Mucosa of stomach (tissue), 1 donor: ENCODE data around the gene GPR153.

Experiments used
- H3K27me3 ChIP-seq: one replicate; pipeline ENCODE4 v1.7.0; 2013; ENCODE audit warnings: mild to moderate bottlenecking, low read length; ENCODE audit not compliant: control insufficient read depth, insufficient read depth
- H3K36me3 ChIP-seq: one replicate; pipeline ENCODE4 v1.7.0; 2013; ENCODE audit warnings: low read length; ENCODE audit not compliant: control insufficient read depth, insufficient read depth
- H3K4me1 ChIP-seq: one replicate; pipeline ENCODE4 v1.7.0; 2013; ENCODE audit warnings: mild to moderate bottlenecking, low read length; ENCODE audit not compliant: control insufficient read depth, insufficient read depth
- H3K4me3 ChIP-seq: one replicate; pipeline ENCODE4 v1.7.0; 2013; ENCODE audit warnings: low read length
- H3K9ac ChIP-seq: one replicate; pipeline ENCODE4 v1.7.0; 2013; ENCODE audit warnings: mild to moderate bottlenecking, low read length, moderate library complexity
- H3K9me3 ChIP-seq: one replicate; pipeline ENCODE4 v1.7.0; 2013; ENCODE audit warnings: mild to moderate bottlenecking, low read length, moderate library complexity; ENCODE audit not compliant: control insufficient read depth
- donor health status: Pancreatic carcinoma.

Gene GPR153

DNA sequence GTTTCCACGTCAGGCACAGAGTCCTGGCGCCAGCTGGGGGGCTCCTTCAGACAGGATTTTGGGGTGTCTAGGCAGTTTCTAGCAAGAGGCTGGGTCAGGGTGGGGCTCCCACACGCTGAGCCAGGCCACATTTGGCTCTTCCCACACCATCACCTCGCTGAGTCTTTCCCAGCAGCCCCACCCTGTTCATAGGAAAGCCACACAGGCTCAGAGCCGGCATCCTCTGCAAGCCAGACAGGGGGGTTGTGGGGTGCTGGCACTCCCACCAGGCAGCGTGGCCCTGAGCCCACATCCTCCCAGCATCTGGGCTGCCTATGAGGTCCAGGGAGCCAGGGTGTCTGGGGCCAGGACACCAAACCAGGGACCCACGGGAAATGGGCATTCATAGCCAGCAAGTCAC lies 2.8 kb upstream of the GPR153 start:
- no peak overlapping the region for H3K9ac ChIP-seq
- peaks cover 18% of the 10 kb centered on the region for H3K27me3 ChIP-seq
- no peak overlapping the region for H3K4me3 ChIP-seq
- no peaks in the 10 kb centered on the region for H3K9me3 ChIP-seq
- peaks cover 9% of the 10 kb centered on the region for H3K4me1 ChIP-seq
- H3K36me3 ChIP-seq = no peaks in the 10 kb centered on the region

DNA sequence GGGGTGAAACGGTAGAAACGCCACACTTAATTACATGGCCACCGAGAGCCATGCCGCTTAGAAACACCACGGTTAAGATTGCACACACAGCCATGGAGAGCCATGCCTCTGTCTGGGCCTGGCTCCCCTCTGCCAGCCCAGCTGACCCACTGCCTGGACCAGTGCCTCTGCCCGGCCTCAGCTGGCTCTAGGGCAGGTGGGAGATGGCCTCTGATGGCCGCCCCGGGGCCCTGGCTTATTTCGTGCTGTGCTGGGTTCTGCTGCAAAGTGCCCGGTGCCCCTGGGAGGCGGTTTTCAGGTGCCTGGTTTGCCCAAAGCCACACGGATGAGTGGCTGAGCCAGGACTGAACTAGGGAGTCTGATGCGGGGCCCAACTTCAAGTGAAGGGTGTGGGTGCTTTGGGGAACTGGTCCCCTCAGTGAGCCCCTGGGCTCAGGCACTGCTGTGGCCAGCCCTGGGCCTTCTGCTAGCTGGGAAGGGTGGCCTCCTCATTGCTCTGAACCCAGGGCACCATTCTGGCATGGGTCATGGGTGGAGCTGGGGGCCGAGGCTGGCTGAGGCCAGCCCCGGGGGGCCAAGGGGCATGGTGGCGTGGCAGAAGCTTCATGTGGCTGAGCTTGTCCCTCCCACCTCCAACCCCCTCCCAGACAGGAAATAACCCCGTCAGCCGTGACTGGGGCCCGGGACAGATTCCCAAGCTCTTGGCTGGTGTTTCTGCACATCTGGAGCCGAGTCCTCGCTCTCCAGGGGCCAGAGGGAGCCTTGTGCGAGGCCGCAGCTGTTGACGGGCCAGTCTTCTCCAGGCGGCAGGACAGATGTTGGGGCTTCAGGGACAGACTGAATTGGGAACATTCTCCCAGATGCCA lies 1.9 kb upstream of the GPR153 start:
- Histone ChIP-seq H3K36me3 (no peaks in the 10 kb centered on the region), H3K27me3 (peaks cover 18% of the 10 kb centered on the region), H3K9me3 (no peaks in the 10 kb centered on the region), H3K9ac (no peak overlapping the region), H3K4me1 (peaks cover 9% of the 10 kb centered on the region), H3K4me3 (no peak overlapping the region)

DNA sequence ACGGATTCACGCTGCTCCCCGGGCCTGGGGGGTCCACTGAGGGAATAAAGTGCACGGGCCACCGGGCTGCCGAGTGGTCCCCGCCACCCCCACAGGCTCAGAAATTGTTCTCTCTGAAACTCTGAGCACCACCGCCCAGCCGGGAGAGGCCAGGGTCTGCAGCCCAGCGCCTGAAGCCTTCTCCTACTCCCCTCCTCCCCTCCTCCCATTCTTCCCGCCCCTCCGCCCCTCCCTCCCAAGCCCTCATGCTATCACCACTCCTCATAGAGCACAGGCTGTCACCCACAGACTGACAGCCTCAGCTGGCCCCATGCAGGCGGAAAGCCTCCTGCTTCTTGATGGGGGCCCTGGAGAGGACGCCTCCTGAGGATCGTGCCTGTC lies 707 bp upstream of the GPR153 start:
- Histone ChIP-seq H3K27me3 (peaks cover 18% of the 10 kb centered on the region), H3K36me3 (no peaks in the 10 kb centered on the region), H3K9me3 (no peaks in the 10 kb centered on the region), H3K4me3 (no peak overlapping the region), H3K4me1 (peaks cover 9% of the 10 kb centered on the region), H3K9ac (no peak overlapping the region)

DNA sequence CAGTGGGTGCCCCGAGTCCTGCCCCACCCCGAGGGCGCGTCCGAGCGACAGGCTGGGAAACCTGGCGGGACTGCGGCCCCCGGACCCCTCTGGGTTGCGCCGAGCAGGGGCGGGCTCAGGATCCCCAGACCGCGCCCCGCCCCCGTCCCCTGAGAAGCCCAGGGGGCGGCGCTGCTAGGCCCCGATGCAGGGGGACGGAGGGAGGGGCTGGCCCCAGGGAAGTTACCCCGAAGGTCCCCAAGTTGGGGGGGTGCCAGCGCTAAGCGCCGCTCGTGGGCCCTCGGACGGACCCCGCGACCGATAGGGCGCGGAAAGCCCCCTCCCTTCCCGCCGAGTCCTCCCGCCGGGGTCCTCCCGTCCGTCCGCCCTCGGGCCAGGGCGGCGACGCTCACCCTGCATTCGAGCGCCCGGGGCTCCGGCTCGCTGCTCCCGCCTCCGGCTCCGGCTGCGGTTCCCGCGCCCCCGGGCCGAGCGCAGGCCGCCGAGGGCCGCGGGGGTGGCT lies 414 bp downstream of the GPR153 start:
- Histone ChIP-seq H3K4me3 (no peak overlapping the region), H3K4me1 (peaks cover 9% of the 10 kb centered on the region), H3K9me3 (no peaks in the 10 kb centered on the region), H3K36me3 (no peaks in the 10 kb centered on the region), H3K27me3 (peaks cover 18% of the 10 kb centered on the region), H3K9ac (no peak overlapping the region)

DNA sequence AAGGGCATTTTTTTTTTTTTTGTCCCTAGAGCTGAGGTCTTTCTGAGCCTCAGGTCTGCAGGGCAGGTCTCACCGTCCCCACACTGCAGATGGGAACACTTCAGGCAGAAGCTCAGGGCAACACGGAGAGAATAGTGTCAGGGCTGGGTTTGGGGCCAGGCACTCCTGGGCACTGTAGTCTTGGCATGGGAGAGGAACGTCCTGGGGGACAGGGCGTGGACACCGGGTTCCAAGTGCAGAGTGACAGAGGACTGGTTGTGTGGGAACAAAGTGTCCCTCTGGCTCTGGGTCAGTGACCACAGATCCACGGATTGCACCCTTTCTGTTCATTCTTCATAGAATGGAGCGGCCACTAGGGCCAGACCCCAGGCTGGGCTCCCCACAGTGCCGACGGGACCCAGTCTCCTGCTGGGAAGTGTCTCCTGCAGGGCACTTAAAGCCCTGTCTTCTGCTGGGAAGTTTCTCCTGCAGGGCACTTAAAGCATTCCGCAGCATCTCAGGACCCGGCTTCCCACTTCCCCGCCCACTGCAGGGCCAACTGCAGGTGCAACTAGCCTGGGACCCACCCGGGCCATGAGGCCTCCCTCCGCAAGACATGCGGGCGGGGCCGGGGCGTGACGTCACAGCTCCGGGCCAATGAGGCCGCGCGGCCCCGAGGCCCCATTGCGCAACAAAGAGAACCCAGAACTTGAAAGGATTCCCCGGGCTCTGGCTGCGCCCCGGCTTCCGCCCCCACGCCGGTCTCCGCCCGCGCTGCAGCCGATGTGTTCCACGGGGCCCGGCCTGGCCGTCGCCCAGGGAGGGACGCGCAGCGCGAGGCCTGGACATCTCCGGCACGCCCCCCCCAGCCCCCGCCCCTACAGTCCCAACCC lies 1.2 kb downstream of the GPR153 start:
- no peak overlapping the region for H3K9ac ChIP-seq
- H3K4me3 ChIP-seq = no peak overlapping the region
- H3K9me3 ChIP-seq = no peaks in the 10 kb centered on the region
- peaks cover 18% of the 10 kb centered on the region for H3K27me3 ChIP-seq
- no peaks in the 10 kb centered on the region for H3K36me3 ChIP-seq
- peaks cover 9% of the 10 kb centered on the region for H3K4me1 ChIP-seq

DNA sequence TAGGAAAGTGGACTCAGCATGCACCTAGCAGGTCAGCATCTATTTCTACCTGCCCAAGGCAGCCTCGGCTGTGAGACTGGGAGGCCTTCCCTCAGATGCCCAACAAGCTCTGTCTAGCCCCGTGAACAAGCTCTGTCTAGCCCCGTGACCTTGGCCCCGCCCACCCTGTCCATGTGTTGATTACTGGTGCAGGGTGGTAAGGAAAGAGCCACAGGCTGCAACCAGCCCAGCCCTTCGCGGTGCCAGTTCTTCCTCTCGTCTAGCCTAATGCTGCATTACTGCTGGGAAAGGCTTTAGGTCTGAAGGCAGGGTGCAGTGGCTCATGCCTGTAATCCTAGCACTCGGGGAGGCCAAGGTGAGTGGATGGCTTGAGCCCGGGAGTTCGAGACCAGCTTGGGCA lies 2.2 kb downstream of the GPR153 start:
- H3K27me3 ChIP-seq = peaks cover 18% of the 10 kb centered on the region
- H3K4me1 ChIP-seq = peaks cover 9% of the 10 kb centered on the region

DNA sequence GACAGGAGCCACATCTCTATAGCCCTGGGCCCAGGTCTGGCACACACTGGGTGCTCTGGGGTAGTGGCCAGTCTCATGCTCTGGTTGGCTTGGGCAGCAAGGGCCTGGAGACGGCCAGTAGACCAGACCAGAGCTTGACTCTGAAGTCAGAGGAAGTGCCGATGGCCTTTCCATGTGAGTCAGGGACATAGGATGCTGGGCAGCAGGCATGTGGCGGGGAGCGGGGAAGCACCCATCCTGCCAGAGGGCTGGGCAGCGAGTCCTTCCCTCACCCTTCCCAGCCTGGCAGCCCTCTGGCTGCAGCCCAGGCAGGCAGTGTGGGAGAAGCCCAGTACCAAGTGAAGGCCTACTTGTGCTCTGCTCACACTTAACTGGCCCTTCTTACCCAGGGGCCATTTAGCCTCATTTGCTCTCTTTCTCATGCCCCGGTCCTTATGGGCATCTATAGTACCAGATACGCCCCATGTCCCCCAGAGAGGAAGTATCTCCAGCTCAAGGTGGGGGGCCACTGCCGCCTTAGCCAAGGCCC lies 3.3 kb downstream of the GPR153 start:
- H3K36me3 ChIP-seq = no peaks in the 10 kb centered on the region
- no peak overlapping the region for H3K4me3 ChIP-seq
- peaks cover 18% of the 10 kb centered on the region for H3K27me3 ChIP-seq
- H3K4me1 ChIP-seq = peaks cover 9% of the 10 kb centered on the region
- no peaks in the 10 kb centered on the region for H3K9me3 ChIP-seq
- no peak overlapping the region for H3K9ac ChIP-seq

More for the DNA sequence above, 2.2 kb downstream of the GPR153 start:
- no peak overlapping the region for H3K9ac ChIP-seq
- no peaks in the 10 kb centered on the region for H3K36me3 ChIP-seq
- H3K9me3 ChIP-seq = no peaks in the 10 kb centered on the region
- no peak overlapping the region for H3K4me3 ChIP-seq

DNA sequence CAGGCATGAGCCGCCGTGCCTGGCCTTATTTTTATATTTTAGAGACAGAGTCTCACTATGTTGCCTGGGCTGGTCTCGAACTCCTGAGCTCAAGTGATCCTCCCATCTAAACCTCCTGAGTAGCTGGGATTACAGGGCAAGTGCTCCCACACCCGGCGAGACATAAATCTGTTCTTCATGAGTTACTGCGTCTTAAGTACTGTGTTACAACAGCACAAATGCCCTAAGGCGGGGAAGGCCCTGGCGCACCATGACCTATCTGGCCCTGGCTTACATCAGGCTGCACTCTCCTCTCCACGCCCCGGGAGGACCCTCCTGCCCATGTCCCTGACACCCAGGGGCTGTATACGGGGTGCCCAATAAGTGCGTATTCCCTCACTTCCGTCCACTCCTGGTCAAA lies 4.3 kb downstream of the GPR153 start:
- no peaks in the 10 kb centered on the region for H3K9me3 ChIP-seq
- H3K27me3 ChIP-seq = peaks cover 10% of the 10 kb centered on the region
- no peak overlapping the region for H3K9ac ChIP-seq

DNA sequence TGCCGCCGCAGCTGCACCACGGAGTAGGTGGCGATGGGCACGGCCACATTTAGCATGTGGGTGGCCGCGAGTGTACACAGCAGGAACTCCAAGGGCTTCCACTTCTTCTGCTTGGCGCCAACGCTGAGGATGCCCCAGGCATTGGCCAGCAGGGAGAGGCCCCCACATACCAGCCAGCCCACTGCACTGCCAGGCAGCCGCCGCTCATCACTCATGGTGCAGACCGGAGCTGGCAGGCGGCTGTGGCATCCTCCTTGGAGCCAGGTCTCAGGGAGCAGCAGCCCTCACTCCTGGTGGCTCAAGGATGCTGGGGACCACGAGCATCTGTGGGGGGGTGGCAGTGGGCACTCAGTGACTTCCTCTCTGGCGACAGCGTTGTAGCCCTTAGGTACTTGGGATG lies 6.2 kb downstream of the GPR153 start:
- Histone ChIP-seq H3K4me1 (peaks cover 7% of the 10 kb centered on the region), H3K4me3 (no peak overlapping the region), H3K36me3 (no peaks in the 10 kb centered on the region), H3K9me3 (no peaks in the 10 kb centered on the region), H3K27me3 (peaks cover 21% of the 10 kb centered on the region), H3K9ac (no peak overlapping the region)

More for the DNA sequence above, 4.3 kb downstream of the GPR153 start:
- no peaks in the 10 kb centered on the region for H3K36me3 ChIP-seq
- H3K4me1 ChIP-seq = peaks cover 8% of the 10 kb centered on the region
- H3K4me3 ChIP-seq = no peak overlapping the region

DNA sequence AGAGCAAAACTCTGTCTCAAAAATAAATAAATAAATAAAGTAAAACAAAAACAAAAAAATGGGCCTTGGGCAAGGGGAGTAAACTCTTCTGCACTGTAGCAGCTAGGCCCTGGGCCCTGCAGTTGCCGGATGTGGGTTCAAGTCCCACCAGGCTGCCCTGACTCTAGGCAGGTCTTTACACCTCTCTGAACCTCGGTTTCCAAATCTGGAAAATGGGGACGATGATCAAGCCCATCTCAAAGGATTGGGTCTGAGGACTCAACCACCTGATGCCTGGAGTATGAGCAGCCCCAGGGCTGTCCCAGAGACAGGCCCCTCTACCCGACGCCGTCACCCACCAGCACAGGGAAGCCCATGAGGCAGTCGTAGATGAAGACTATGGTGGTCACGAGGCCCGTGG lies 7.5 kb downstream of the GPR153 start:
- Histone ChIP-seq H3K4me1 (peaks cover 10% of the 10 kb centered on the region), H3K9me3 (no peaks in the 10 kb centered on the region), H3K36me3 (no peaks in the 10 kb centered on the region), H3K9ac (no peak overlapping the region), H3K27me3 (peaks cover 28% of the 10 kb centered on the region), H3K4me3 (no peak overlapping the region)

DNA sequence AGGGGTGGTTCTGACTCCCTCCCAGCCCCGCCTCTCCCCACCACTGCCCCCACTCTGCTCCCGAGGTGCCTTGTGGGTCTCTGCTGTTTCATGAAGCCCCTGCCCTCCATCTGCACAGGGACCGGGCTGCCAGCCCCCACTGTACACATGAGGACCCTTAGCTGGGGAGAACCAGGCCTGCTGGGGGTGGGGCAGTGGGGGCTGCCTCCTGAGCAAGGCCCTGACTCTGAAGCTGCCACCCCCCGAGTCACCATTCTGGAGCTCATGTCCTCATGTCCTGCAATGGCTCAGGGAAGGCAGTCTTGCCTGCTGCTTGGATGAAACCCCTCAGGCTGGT lies 8.6 kb downstream of the GPR153 start:
- peaks cover 34% of the 10 kb centered on the region for H3K27me3 ChIP-seq
- peaks cover 10% of the 10 kb centered on the region for H3K4me1 ChIP-seq
- no peaks in the 10 kb centered on the region for H3K36me3 ChIP-seq
- no peak overlapping the region for H3K9ac ChIP-seq
- no peak overlapping the region for H3K4me3 ChIP-seq
- no peaks in the 10 kb centered on the region for H3K9me3 ChIP-seq
